ENCODE measurements around the gene BMPR2.

DNA sequence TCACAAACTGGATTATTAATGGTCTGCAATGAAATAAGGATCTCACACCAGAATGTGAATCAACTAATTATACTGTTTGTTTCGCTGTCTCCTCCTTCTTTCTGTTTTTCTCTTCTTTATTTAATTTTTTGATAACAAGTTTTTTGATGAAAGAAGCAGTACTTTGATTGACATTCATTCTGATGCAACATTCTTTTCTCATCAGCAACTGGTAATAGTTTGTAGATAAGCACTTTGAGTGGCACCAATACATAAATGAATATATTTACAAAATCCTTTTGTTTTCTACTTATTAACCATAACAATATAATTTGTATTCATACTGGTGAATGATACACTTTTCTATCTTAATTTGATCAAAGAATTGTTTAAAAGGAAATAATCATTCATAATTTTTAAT is 143.3 kb downstream of the BMPR2 start:
- TF ChIP-seq, protein P1, sequence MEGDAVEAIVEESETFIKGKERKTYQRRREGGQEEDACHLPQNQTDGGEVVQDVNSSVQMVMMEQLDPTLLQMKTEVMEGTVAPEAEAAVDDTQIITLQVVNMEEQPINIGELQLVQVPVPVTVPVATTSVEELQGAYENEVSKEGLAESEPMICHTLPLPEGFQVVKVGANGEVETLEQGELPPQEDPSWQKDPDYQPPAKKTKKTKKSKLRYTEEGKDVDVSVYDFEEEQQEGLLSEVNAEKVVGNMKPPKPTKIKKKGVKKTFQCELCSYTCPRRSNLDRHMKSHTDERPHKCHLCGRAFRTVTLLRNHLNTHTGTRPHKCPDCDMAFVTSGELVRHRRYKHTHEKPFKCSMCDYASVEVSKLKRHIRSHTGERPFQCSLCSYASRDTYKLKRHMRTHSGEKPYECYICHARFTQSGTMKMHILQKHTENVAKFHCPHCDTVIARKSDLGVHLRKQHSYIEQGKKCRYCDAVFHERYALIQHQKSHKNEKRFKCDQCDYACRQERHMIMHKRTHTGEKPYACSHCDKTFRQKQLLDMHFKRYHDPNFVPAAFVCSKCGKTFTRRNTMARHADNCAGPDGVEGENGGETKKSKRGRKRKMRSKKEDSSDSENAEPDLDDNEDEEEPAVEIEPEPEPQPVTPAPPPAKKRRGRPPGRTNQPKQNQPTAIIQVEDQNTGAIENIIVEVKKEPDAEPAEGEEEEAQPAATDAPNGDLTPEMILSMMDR (IDR thresholded peaks at IDR 0.05; ENCODE audit: control extremely low read depth in 1 of 3, insufficient read depth in 1 of 3, low read depth in 1 of 3, low read length in 3 of 3): no peak
- TF ChIP-seq CHD1 (IDR thresholded peaks at IDR 0.05; ENCODE audit: low read depth, low read length) (no peak), POLR2A (IDR thresholded peaks at IDR 0.05; ENCODE audit: control extremely low read depth in 1 of 2, low read depth in 2 of 2, low read length in 2 of 2) (no peak), SIN3A (conservative IDR thresholded peaks at IDR 0.05 in 1 of 2, IDR thresholded peaks at IDR 0.05 in 1 of 2; ENCODE audit: low read depth in 1 of 2, low read length in 2 of 2) (no peak), POLR2AphosphoS5 (IDR thresholded peaks at IDR 0.05; ENCODE audit: low read depth, low read length) (no peak), EZH2 (IDR thresholded peaks at IDR 0.05; ENCODE audit: low read depth, low read length, severe bottlenecking) (no peak), SP2 (IDR thresholded peaks at IDR 0.05; ENCODE audit: low read length) (no peak), SAP30 (IDR thresholded peaks at IDR 0.05; ENCODE audit: insufficient read depth, insufficient replicate concordance, low read length) (no peak), ZNF274 (IDR thresholded peaks at IDR 0.05; ENCODE audit: borderline replicate concordance, extremely low read depth, low read length) (no peak), RAD21 (IDR thresholded peaks at IDR 0.05 in 1 of 2, conservative IDR thresholded peaks at IDR 0.05 in 1 of 2; ENCODE audit: low read depth in 2 of 2, low read length in 2 of 2) (no peak), CBX8 (IDR thresholded peaks at IDR 0.05; ENCODE audit: borderline replicate concordance, low read depth, low read length) (no peak), SP1 (IDR thresholded peaks at IDR 0.05; ENCODE audit: low read depth, low read length) (no peak), TAF1 (IDR thresholded peaks at IDR 0.05; ENCODE audit: low read depth, low read length) (no peak)
